Neural cell (in vitro differentiated cells): ENCODE measurements around the gene HIP1R. TPM values are rescaled to one million over a fixed set of nuclear protein-coding genes. Genes with fewer than 3 reads are reported as not detected.

Experiments used
- H2AFZ ChIP-seq: fragments of 200-600, 300-800 bp; sonication (generic), shearing (Covaris generic); 2 replicates; pipeline ENCODE4 v1.6.0; 2014; ENCODE audit warnings: low read depth, mild to moderate bottlenecking, antibody characterized with exemption, low read length, moderate library complexity
- H3F3A ChIP-seq: fragments of 200-600 bp; shearing (Covaris generic); 2 replicates; pipeline ENCODE4 v1.6.1; 2016; ENCODE audit warnings: mild to moderate bottlenecking, moderate library complexity, mixed read lengths, antibody characterized with exemption, low read length; ENCODE audit not compliant: insufficient read depth, poor library complexity, severe bottlenecking
- H3K27ac ChIP-seq: fragments of 200-600, 300-800 bp; sonication (generic), shearing (Covaris generic); 2 replicates; pipeline ENCODE4 v1.5.1; 2014; ENCODE audit warnings: mild to moderate bottlenecking, low read length, moderate library complexity
- H3K27me3 ChIP-seq: fragments of 300-800, 200-600 bp; sonication (generic), shearing (Covaris generic); 2 replicates; pipeline ENCODE4 v1.6.0; 2014; ENCODE audit warnings: mild to moderate bottlenecking, low read depth, low read length, moderate library complexity; ENCODE audit not compliant: insufficient read depth
- H3K36me3 ChIP-seq: fragments of 300-800, 200-600 bp; sonication (generic), shearing (Covaris generic); 2 replicates; pipeline ENCODE4 v1.5.1; 2014; ENCODE audit warnings: mild to moderate bottlenecking, antibody characterized with exemption, low read length, moderate library complexity; ENCODE audit not compliant: insufficient read depth
- H3K4me2 ChIP-seq: fragments of 300-800, 200-600 bp; sonication (generic), shearing (Covaris generic); 2 replicates; pipeline ENCODE4 v1.6.0; 2014; ENCODE audit warnings: mild to moderate bottlenecking, low read length
- H3K4me3 ChIP-seq: fragments of 300-800, 200-600 bp; sonication (generic), shearing (Covaris generic); 2 replicates; pipeline ENCODE4 v1.5.1; 2014; ENCODE audit warnings: mild to moderate bottlenecking, low read length, moderate library complexity
- H3K79me2 ChIP-seq: fragments of 200-600 bp; shearing (Covaris generic); replicated peaks from 2 replicates; pipeline ENCODE4 v1.6.0; 2014; ENCODE audit warnings: mild to moderate bottlenecking, low read length, moderate library complexity; ENCODE audit not compliant: insufficient read depth
- H3K9ac ChIP-seq: fragments of 300-800, 200-600 bp; sonication (generic), shearing (Covaris generic); 2 replicates; pipeline ENCODE4 v1.6.1; 2016; ENCODE audit warnings: mild to moderate bottlenecking, low read length, mixed read lengths
- H3K9me2 ChIP-seq: fragments of 200-600 bp; shearing (Covaris generic); 2 replicates; pipeline ENCODE4 v1.6.1; 2016; ENCODE audit warnings: mild to moderate bottlenecking, low read length, mixed read lengths; ENCODE audit not compliant: insufficient read depth
- H3K9me3 ChIP-seq: fragments of 200-600, 300-800 bp; sonication (generic), shearing (Covaris generic); 2 replicates; pipeline ENCODE4 v1.6.1; 2016; ENCODE audit warnings: mild to moderate bottlenecking, mixed run types, low read length, moderate library complexity, mixed read lengths
- H4K20me1 ChIP-seq: fragments of 200-600 bp; shearing (Covaris generic); 2 replicates; pipeline ENCODE4 v1.6.1; 2016; ENCODE audit warnings: mild to moderate bottlenecking, mixed run types; ENCODE audit not compliant: insufficient read depth
- CTCF ChIP-seq: fragments of 450-650 bp; IDR thresholded peaks from 2 replicates; pipeline ENCODE4 v1.5.1; 2014; ENCODE audit warnings: antibody characterized with exemption, mild to moderate bottlenecking, moderate library complexity; ENCODE audit not compliant: poor library complexity, severe bottlenecking
- EP300 ChIP-seq: fragments of 450-650 bp; conservative IDR thresholded peaks from 2 replicates; pipeline ENCODE4 v1.6.1; 2014; ENCODE audit warnings: antibody characterized with exemption, mild to moderate bottlenecking, moderate library complexity; ENCODE audit not compliant: poor library complexity, severe bottlenecking
- EZH2 ChIP-seq: fragments of 200-600, 300-800 bp; shearing (Covaris generic), sonication (generic); IDR thresholded peaks from 2 replicates; pipeline ENCODE4 v1.6.1; 2014; ENCODE audit warnings: antibody characterized with exemption, low read length, borderline replicate concordance, mild to moderate bottlenecking; ENCODE audit not compliant: insufficient read depth, poor library complexity, severe bottlenecking
- MXI1 ChIP-seq: fragments of 450-650 bp; conservative IDR thresholded peaks from 2 replicates; pipeline ENCODE4 v1.6.1; 2014; ENCODE audit warnings: antibody characterized with exemption, mild to moderate bottlenecking; ENCODE audit not compliant: poor library complexity, severe bottlenecking
- POLR2AphosphoS5 ChIP-seq: IDR thresholded peaks from 2 replicates; pipeline ENCODE4 v1.6.1; 2012
- RAD21 ChIP-seq: fragments of 450-650 bp; conservative IDR thresholded peaks from 2 replicates; pipeline ENCODE4 v1.6.1; 2014; ENCODE audit warnings: antibody characterized with exemption, mild to moderate bottlenecking, moderate library complexity
- REST ChIP-seq: IDR thresholded peaks from 2 replicates; pipeline ENCODE4 v1.6.1; 2012; ENCODE audit warnings: borderline replicate concordance
- SMC3 ChIP-seq: fragments of 450-650 bp; conservative IDR thresholded peaks from 2 replicates; pipeline ENCODE4 v1.6.1; 2014; ENCODE audit warnings: antibody characterized with exemption, mild to moderate bottlenecking, moderate library complexity; ENCODE audit not compliant: poor library complexity
- TAF1 ChIP-seq: IDR thresholded peaks from 2 replicates; pipeline ENCODE4 v1.6.1; 2012; ENCODE audit warnings: low read depth
- polyA plus RNA-seq: library from polyadenylated mRNA; depleted of rRNA; stranded (reverse); fragments of >200 nt; gene quantifications from 2 replicates; pipeline ENCODE4 v1.2.3, GENCODE V29; 2014

The HIP1R gene
- polyA plus RNA-seq, 1 donor from 2014 or later = 270 TPM

- Histone ChIP-seq H3K27me3 (no peaks in the 10 kb centered on the region), H3K9ac (no peak overlapping the region), H2AFZ (no peak overlapping the region), H3K9me3 (no peaks in the 10 kb centered on the region), H4K20me1 (peaks cover 51% of the 10 kb centered on the region), H3K27ac (no peak overlapping the region), H3K36me3 (no peaks in the 10 kb centered on the region), H3K4me3 (no peak overlapping the region), H3K79me2 (peaks cover 16% of the 10 kb centered on the region), H3K4me2 (no peak overlapping the region), H3K9me2 (no peaks in the 10 kb centered on the region), H3F3A (no peaks in the 10 kb centered on the region)
- TF ChIP-seq EP300 (no peak), CTCF (no peak), EZH2 (no peak), POLR2AphosphoS5 (no peak)
Measured at GRCh38 chr12:122845041-122845864, 10.0 kb downstream of the HIP1R start.

- peaks cover 13% of the 10 kb centered on the region for H3K79me2 ChIP-seq
- no peaks in the 10 kb centered on the region for H3K27me3 ChIP-seq
- TF ChIP-seq RAD21 = no peak
- TF ChIP-seq EZH2 = no peak
- no peak for TF ChIP-seq TAF1
- no peak for TF ChIP-seq CTCF
- no peak for TF ChIP-seq EP300
- TF ChIP-seq MXI1 = no peak
- TF ChIP-seq POLR2AphosphoS5 = no peak
- TF ChIP-seq SMC3 = no peak
- TF ChIP-seq REST = no peak
- no peak overlapping the region for H3K4me2 ChIP-seq
- no peaks in the 10 kb centered on the region for H3K9me2 ChIP-seq
- peaks cover 47% of the 10 kb centered on the region for H4K20me1 ChIP-seq
- H3K27ac ChIP-seq = no peak overlapping the region
- H3K9me3 ChIP-seq = no peaks in the 10 kb centered on the region
- no peaks in the 10 kb centered on the region for H3K36me3 ChIP-seq
- H3F3A ChIP-seq = no peaks in the 10 kb centered on the region
- no peak overlapping the region for H3K4me3 ChIP-seq
- no peak overlapping the region for H2AFZ ChIP-seq
- H3K9ac ChIP-seq = no peak overlapping the region
Measured at GRCh38 chr12:122845865-122846621, 10.8 kb downstream of the HIP1R start.
